GM20431 (cell line): ENCODE results near the gene SH3BP4.

Experiments
- in situ Hi-C: fragments of 300-500 bp; cut with MseI, MboI; formaldehyde crosslinking; loops from one replicate; pipeline ENCODE4 v1.15.0; 2020; ENCODE audit warnings: low sequenced_read_pairs; ENCODE audit not compliant: unreplicated experiment

The SH3BP4 gene

GRCh38 chr2:235073868-235074413 is 122.1 kb downstream of the SH3BP4 start:
- in situ Hi-C loops: no loop called here

GRCh38 chr2:235077046-235077445 is 125.2 kb downstream of the SH3BP4 start:
- in situ Hi-C loops: no loop called here

GRCh38 chr2:235078182-235078581 is 126.4 kb downstream of the SH3BP4 start:
- in situ Hi-C loops: no loop called here

- in situ Hi-C loops: no loop called here
Observed at GRCh38 chr2:235078914-235079472, 127.2 kb downstream of the SH3BP4 start.

GRCh38 chr2:235080101-235080500 is 128.3 kb downstream of the SH3BP4 start:
- in situ Hi-C loops: no loop called here

GRCh38 chr2:235082578-235083338 is 130.9 kb downstream of the SH3BP4 start:
- in situ Hi-C loops: no loop called here

GRCh38 chr2:235083822-235084221 is 132.0 kb downstream of the SH3BP4 start:
- in situ Hi-C loops: no loop called here

GRCh38 chr2:235084424-235084823 is 132.6 kb downstream of the SH3BP4 start:
- in situ Hi-C loops: no loop called here

GRCh38 chr2:235085476-235085875 is 133.7 kb downstream of the SH3BP4 start:
- in situ Hi-C loops: no loop called here

GRCh38 chr2:235086481-235087184 is 134.8 kb downstream of the SH3BP4 start:
- in situ Hi-C loops: no loop called here

GRCh38 chr2:235087832-235088495 is 136.1 kb downstream of the SH3BP4 start:
- in situ Hi-C loops: no loop called here

- in situ Hi-C loops: no loop called here
Observed at GRCh38 chr2:235088496-235088921, 136.7 kb downstream of the SH3BP4 start.

- in situ Hi-C loops: no loop called here
Observed at GRCh38 chr2:235091421-235091820, 139.6 kb downstream of the SH3BP4 start.

- in situ Hi-C loops: no loop called here
Observed at GRCh38 chr2:235091983-235092382, 140.2 kb downstream of the SH3BP4 start.

GRCh38 chr2:235092433-235093223 is 140.8 kb downstream of the SH3BP4 start:
- in situ Hi-C loops: no loop called here

GRCh38 chr2:235094457-235094856 is 142.6 kb downstream of the SH3BP4 start:
- in situ Hi-C loops: no loop called here

- in situ Hi-C loops: no loop called here
Observed at GRCh38 chr2:235095569-235095968, 143.8 kb downstream of the SH3BP4 start.

GRCh38 chr2:235096447-235096846 is 144.6 kb downstream of the SH3BP4 start:
- in situ Hi-C loops: no loop called here

- in situ Hi-C loops: no loop called here
Observed at GRCh38 chr2:235097196-235097595, 145.4 kb downstream of the SH3BP4 start.

- in situ Hi-C loops: no loop called here
Observed at GRCh38 chr2:235098269-235098668, 146.5 kb downstream of the SH3BP4 start.
